ENCODE data around the gene OR2V1.

DNA sequence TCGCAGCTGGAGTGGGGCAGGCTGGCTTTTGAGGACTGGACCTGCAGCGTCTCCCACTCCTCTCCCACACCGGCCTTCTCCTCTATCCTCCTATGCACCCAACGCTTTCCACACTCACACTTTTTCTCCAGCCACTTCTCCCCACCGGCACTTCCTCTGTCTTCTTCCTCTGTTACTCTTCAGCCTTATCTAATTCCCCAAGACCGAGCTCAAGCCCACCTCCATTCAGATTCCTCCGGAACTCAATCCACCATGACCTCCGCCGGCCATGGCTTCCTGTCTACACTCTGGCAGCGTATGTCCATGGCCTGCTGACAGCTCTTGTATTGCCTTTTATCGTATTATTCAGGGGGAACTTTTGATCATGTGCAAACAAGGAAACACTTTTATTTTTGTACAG is 545 bp upstream of the OR2V1 start:
- no peak for TF ChIP-seq POLR2A (IDR thresholded peaks at IDR 0.05)
- TF ChIP-seq, protein P1, sequence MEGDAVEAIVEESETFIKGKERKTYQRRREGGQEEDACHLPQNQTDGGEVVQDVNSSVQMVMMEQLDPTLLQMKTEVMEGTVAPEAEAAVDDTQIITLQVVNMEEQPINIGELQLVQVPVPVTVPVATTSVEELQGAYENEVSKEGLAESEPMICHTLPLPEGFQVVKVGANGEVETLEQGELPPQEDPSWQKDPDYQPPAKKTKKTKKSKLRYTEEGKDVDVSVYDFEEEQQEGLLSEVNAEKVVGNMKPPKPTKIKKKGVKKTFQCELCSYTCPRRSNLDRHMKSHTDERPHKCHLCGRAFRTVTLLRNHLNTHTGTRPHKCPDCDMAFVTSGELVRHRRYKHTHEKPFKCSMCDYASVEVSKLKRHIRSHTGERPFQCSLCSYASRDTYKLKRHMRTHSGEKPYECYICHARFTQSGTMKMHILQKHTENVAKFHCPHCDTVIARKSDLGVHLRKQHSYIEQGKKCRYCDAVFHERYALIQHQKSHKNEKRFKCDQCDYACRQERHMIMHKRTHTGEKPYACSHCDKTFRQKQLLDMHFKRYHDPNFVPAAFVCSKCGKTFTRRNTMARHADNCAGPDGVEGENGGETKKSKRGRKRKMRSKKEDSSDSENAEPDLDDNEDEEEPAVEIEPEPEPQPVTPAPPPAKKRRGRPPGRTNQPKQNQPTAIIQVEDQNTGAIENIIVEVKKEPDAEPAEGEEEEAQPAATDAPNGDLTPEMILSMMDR (IDR thresholded peaks at IDR 0.05): no peak
